GM18858 (cell line): ENCODE results near the gene RNF157.

Experiments
- ATAC-seq: cut with Tn5 transposase; IDR thresholded peaks from one replicate; pipeline ENCODE4 v1.9.1; 2021; ENCODE audit not compliant: unreplicated experiment

The RNF157 gene

DNA sequence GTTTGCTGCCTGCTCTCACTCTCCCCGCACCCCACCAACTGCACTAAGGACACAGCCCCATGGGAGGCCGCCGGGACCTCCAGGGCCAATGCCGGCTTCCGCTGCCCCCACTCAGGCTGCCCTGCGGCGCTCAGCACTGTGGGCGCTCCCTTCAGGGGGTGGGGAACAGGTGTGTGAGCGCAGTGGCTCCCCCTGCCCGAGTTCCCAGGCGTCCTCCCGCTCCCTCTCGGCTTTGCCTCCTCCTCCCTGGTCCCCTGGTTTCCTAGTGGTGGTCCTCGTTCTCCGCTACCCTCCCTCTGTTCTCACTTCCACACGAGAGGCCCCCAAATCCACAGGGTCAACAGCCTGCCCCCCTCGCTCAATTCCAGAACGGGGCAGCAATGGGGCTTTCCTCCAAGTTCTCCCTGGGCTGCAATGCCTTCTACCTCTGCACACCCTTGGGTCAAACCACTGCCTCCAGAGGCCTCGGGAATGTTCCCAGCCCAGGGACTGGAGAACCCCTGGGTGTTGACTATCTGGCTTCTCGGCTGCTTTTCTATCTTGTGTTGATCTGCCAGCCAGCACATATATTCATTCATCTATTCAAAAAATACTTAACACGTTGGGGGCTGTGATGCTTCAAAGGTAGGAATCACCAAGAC lies 109.1 kb downstream of the RNF157 start:
- no peak for ATAC-seq

GRCh38 chr17:76130473-76130872 lies 109.8 kb downstream of the RNF157 start:
- no peak for ATAC-seq

- ATAC-seq: no peak
These were observed 114.4 kb downstream of the RNF157 start for GRCh38 chr17:76125922-76126321.

GRCh38 chr17:76125391-76125675 lies 115.0 kb downstream of the RNF157 start:
- no peak for ATAC-seq

DNA sequence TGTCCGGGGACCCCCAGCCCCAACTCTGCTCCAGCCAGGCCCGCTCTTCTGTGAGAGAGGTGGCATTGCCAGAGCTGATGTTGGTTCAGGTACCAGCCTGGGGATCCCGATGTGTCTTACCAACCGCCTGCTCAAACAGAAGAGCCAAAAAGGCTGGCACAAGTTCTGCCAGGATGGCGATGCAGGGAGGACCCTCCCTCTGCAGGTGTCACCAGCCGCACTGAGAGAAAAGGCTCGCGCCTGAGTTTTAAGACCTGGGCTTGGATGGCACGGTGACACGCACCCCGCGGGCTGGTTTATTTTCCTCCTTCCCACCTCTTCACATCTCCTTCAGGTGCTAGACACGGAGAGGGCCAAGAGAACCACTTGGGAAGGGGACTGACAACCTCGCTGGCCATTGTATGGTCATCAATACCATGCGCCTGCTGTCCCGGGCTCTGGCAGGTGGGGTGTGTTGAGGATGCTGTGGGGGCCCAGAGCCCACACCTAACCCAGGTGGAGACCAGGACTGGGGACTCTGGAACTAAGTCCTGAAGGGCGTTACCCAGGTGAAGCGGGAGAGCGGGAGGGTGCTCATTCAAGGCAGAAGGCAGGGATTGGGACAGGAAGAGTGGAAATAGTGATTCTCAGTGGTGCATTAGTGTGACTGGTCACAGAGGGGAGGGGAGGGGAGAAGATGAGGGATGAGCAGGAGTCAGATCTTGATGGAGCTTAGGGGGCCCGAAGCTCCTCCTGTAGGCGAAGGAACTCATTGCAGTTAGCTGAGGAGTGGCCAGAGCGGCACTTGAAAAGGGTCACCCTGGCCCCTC lies 115.5 kb downstream of the RNF157 start:
- ATAC-seq: no peak

- ATAC-seq: no peak
These were observed 116.3 kb downstream of the RNF157 start for GRCh38 chr17:76123749-76124581.

DNA sequence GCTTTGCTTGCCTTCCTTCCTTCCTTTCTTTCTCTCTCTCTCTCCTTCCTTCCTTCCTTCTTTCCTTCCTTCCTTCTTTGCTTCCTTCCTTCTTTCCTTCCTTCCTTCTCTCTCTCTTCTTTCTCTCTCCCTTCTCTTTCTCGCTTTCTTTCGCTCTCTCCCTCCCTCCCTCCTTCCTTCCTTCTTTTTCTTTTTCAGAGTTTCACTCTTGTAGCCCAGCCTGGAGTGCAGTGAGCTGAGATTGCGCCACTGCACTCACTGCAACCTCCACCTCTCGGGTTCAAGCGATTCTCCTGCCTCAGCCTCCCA lies 117.1 kb downstream of the RNF157 start:
- no peak for ATAC-seq

- ATAC-seq: no peak
These were observed 117.7 kb downstream of the RNF157 start for GRCh38 chr17:76122431-76123190.

GRCh38 chr17:76121932-76122430 lies 118.3 kb downstream of the RNF157 start:
- ATAC-seq: no peak

DNA sequence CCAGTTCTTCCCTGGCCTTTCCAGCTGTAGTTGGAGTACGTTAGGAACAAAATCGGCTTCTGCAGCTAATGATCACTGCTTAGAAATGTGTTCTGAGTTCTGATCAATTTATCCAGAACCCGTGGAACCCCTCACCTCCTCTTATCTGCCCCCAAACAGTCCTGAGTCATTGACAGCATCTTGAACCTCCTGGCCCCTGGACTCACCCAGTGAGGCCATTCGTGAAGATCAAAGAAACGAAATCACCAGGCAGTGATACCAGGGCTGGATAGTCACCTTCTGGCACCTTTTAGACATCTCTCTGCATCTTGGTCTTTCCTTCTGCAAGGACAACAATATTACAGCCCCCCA lies 119.7 kb downstream of the RNF157 start:
- no peak for ATAC-seq

- ATAC-seq: no peak
These were observed 120.6 kb downstream of the RNF157 start for GRCh38 chr17:76119409-76120371.

- ATAC-seq: no peak
These were observed 125.0 kb downstream of the RNF157 start for GRCh38 chr17:76115138-76115754.

DNA sequence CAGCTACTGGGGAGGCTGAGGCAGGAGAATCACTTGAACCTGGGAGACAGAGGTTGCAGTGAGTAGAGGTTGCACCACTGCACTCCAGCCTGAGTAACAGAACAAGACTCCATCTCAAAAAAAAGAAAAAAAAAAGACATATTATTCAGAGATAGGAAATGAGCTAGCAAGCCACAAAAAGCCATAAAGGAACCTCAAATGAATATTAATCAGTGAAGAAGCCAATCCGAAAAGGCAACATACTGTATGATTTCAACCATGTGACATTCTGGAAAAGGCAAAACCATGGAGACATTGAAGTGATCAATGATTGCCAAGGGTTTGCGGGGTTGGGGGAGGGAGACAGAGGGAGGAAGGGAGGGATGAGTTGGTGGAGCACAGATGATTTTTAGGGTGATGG lies 128.3 kb downstream of the RNF157 start:
- no peak for ATAC-seq

DNA sequence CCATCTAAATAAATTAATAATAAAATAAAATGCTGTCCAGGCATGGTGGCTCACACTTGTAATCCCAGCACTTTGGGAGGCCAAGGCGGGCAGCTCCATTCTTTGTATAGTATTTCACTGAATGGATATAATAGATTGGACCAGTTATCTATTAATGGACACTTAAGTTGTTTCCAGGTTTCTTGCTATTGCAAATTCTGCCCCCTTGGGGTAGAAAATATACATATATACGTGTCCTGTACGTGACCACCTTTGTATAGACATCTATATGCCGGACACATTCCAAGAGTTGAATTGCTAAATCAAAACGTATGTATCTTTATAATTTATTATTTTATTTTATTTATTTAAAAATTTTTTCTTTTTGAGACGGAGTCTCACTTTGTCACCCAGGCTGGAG lies 132.8 kb downstream of the RNF157 start:
- ATAC-seq: no peak

- ATAC-seq: no peak
These were observed 133.6 kb downstream of the RNF157 start for GRCh38 chr17:76106703-76107102.

GRCh38 chr17:76104896-76105231 lies 135.4 kb downstream of the RNF157 start:
- no peak for ATAC-seq

- no peak for ATAC-seq
These were observed 136.0 kb downstream of the RNF157 start for GRCh38 chr17:76104140-76104895.

- ATAC-seq: no peak
These were observed 136.8 kb downstream of the RNF157 start, which contains the start of gene EXOC7 for GRCh38 chr17:76103274-76104139. EXOC7 (minus strand) TSS chr17:76103787; CDS start chr17:76103692, 95 bp downstream.
